GM21447 (cell line): ENCODE data around the gene HPSE2.
"Not testable (repeated sequence)": the region's sequence is repeated elsewhere in the genome, so short reads cannot be mapped to it uniquely, and the experiment has no call there.

ENCODE experiments used
- ATAC-seq: cut with Tn5 transposase; IDR thresholded peaks from one replicate; pipeline ENCODE4 v1.9.1; 2021; ENCODE audit not compliant: unreplicated experiment

Gene HPSE2

GRCh38 chr10:99170116-99170675 lies 65.5 kb downstream of the HPSE2 start:
- no peak for ATAC-seq

- ATAC-seq, result no peak
Measured at GRCh38 chr10:99161165-99161564, 74.5 kb downstream of the HPSE2 start.

- ATAC-seq, result no peak
Measured at GRCh38 chr10:99143651-99144050, 92.0 kb downstream of the HPSE2 start.

- ATAC-seq, result no peak
Measured at GRCh38 chr10:99143011-99143410, 92.6 kb downstream of the HPSE2 start.

GRCh38 chr10:99132897-99133296 lies 102.8 kb downstream of the HPSE2 start:
- not testable (repeated sequence) for ATAC-seq

- no peak for ATAC-seq
Measured at GRCh38 chr10:99125879-99126278, 109.8 kb downstream of the HPSE2 start.

- no peak for ATAC-seq
Measured at GRCh38 chr10:99124376-99124775, 111.3 kb downstream of the HPSE2 start.

GRCh38 chr10:99123851-99124250 lies 111.8 kb downstream of the HPSE2 start:
- no peak for ATAC-seq

- ATAC-seq, result no peak
Measured at GRCh38 chr10:99123336-99123735, 112.3 kb downstream of the HPSE2 start.

- ATAC-seq, result no peak
Measured at GRCh38 chr10:99119258-99119748, 116.3 kb downstream of the HPSE2 start.

GRCh38 chr10:99115703-99116102 lies 119.9 kb downstream of the HPSE2 start:
- ATAC-seq, result no peak

- ATAC-seq, result no peak
Measured at GRCh38 chr10:99085358-99085757, 150.3 kb downstream of the HPSE2 start.

GRCh38 chr10:99084161-99084560 lies 151.5 kb downstream of the HPSE2 start:
- no peak for ATAC-seq

GRCh38 chr10:99080275-99080945 lies 155.2 kb downstream of the HPSE2 start:
- ATAC-seq, result no peak

- ATAC-seq, result no peak
Measured at GRCh38 chr10:99062591-99062990, 173.1 kb downstream of the HPSE2 start.

GRCh38 chr10:99058762-99059161 lies 176.9 kb downstream of the HPSE2 start:
- no peak for ATAC-seq

- ATAC-seq, result no peak
Measured at GRCh38 chr10:99057936-99058690, 177.5 kb downstream of the HPSE2 start.

GRCh38 chr10:99045671-99046070 lies 190.0 kb downstream of the HPSE2 start:
- ATAC-seq, result no peak

GRCh38 chr10:99042051-99042771 lies 193.4 kb downstream of the HPSE2 start:
- no peak for ATAC-seq

- no peak for ATAC-seq
Measured at GRCh38 chr10:99041468-99041867, 194.2 kb downstream of the HPSE2 start.

GRCh38 chr10:99013885-99014284 lies 221.8 kb downstream of the HPSE2 start:
- no peak for ATAC-seq
